Measurements from ENCODE around the gene C5orf58.

DNA sequence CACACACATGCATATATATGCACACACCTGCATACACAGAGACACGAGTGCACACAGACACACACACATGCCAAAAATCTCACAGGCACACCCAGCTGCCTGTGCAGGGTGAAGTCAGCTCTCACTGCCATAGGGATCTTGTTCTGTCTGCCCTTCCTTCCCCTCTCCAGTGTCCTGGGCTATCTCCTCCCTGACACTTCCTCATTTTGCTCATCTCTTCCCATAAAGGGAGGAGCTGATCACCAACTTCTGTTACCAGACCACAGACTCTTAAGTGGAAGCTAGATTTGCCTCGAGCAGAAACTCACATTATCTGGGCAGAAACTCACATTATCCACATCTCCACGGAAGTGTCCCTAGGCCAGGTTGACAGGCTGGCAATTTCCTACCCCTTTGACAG is 36.1 kb downstream of the C5orf58 start:
- TF ChIP-seq, protein P1, sequence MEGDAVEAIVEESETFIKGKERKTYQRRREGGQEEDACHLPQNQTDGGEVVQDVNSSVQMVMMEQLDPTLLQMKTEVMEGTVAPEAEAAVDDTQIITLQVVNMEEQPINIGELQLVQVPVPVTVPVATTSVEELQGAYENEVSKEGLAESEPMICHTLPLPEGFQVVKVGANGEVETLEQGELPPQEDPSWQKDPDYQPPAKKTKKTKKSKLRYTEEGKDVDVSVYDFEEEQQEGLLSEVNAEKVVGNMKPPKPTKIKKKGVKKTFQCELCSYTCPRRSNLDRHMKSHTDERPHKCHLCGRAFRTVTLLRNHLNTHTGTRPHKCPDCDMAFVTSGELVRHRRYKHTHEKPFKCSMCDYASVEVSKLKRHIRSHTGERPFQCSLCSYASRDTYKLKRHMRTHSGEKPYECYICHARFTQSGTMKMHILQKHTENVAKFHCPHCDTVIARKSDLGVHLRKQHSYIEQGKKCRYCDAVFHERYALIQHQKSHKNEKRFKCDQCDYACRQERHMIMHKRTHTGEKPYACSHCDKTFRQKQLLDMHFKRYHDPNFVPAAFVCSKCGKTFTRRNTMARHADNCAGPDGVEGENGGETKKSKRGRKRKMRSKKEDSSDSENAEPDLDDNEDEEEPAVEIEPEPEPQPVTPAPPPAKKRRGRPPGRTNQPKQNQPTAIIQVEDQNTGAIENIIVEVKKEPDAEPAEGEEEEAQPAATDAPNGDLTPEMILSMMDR (IDR thresholded peaks at IDR 0.05; ENCODE audit: borderline replicate concordance, extremely low read depth, low read length, poor library complexity, severe bottlenecking): no peak
- no peak for TF ChIP-seq EZH2 (IDR thresholded peaks at IDR 0.05; ENCODE audit: borderline replicate concordance, low read depth, low read length, severe bottlenecking)
